HG03571 (cell line): ENCODE results near the gene PNMA8B.
"Not testable (repeated sequence)": the region's sequence is repeated elsewhere in the genome, so short reads cannot be mapped to it uniquely, and the experiment has no call there.

ENCODE experiments used
- ATAC-seq: cut with Tn5 transposase; IDR thresholded peaks from one replicate; pipeline ENCODE4 v1.9.1; 2021; ENCODE audit not compliant: unreplicated experiment

PNMA8B gene

DNA sequence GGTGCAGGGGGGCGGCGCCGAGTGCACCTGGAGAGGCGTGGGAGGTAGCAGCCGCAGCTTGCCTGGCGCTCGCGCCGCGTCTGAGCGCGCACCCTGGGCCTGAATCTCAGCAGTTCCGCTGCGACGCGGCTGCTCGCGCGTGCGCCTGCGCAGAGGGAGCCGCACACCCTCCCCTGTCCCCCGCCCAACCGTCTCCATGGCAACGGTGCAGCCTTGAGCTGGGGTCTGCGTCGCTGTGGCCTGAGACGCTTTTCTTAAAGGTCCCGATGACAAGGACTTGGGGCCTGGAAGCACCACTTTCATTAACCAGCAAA is at the start of gene PNMA8B:
Gene PNMA8B, minus strand, starts transcription at position 82 of the 314 bp plus-strand sequence. CDS start 402 bp downstream, outside the sequence.
- no peak for ATAC-seq

DNA sequence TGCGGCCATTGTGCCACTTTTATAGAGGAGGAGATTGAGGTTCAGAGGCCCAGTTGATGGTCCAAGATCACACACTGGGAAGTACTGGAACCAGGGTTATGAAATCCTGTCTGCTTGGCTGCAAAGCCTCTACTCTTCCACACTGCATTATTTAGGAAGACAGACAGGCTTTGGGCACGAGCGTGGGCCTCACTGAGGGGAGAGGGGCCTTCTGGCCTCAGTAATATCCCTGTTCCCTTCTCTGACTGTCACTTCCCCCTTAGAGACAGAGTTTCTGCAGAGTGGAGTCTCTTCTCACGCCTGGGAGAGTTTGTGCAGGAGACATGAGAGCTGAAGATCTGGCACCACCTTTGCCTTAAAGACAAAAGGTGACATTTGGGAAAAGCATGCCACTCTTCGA is 49.0 kb upstream of the PNMA8B start:
- no peak for ATAC-seq

- no peak for ATAC-seq
Measured at GRCh38 chr19:46542428-46543230, 47.0 kb upstream of the PNMA8B start.

DNA sequence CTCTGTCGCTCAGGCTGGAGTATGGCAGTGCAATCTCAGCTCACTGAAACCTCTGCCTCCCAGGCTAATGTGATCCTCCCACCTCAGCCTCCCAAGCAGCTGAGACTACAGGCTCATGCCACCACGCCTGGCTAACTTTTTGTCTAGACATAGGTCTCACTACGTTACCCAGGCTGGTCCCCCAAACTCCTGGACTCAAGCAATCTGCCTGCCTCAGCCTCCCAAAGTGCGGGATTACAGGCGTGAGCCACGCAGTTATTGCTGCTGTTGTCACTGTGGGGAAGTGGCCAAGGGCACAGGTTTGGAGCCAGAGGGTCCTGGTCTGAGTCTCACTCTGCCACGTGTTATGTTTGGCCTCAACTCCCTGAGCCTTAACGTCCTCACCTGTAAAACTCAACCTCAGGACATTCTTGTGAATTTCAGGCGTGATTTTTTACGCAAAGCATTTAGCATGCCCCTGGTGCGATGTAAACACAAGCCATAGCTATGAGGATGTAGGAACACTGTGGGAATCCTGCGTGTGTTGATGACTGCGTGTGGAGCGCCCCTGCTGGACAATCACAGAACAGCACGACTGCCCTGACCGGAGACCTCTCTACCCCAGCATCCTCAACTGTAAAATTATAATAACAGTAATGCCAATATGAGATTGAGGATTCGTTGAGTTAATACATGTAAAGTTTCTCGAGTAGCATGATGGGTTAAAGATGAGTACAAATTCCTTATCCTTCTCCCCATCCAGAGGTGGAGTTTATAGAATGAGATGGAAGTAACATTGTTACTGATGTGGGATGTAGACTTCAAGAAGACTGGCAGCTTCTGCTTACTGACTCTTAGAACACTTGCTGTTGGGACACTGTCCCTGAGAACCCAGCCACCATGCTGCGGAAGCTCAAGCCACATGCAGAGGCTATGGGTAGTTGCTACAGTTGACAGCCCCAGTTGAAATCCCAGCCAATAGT is 41.8 kb upstream of the PNMA8B start:
- ATAC-seq, result no peak

GRCh38 chr19:46536391-46536790 is 40.7 kb upstream of the PNMA8B start:
- ATAC-seq, result no peak

GRCh38 chr19:46533621-46534081 is 38.0 kb upstream of the PNMA8B start:
- no peak for ATAC-seq

GRCh38 chr19:46533078-46533620 is 37.5 kb upstream of the PNMA8B start:
- ATAC-seq, result no peak

- ATAC-seq, result no peak
Measured at GRCh38 chr19:46530636-46531035, 35.0 kb upstream of the PNMA8B start.

DNA sequence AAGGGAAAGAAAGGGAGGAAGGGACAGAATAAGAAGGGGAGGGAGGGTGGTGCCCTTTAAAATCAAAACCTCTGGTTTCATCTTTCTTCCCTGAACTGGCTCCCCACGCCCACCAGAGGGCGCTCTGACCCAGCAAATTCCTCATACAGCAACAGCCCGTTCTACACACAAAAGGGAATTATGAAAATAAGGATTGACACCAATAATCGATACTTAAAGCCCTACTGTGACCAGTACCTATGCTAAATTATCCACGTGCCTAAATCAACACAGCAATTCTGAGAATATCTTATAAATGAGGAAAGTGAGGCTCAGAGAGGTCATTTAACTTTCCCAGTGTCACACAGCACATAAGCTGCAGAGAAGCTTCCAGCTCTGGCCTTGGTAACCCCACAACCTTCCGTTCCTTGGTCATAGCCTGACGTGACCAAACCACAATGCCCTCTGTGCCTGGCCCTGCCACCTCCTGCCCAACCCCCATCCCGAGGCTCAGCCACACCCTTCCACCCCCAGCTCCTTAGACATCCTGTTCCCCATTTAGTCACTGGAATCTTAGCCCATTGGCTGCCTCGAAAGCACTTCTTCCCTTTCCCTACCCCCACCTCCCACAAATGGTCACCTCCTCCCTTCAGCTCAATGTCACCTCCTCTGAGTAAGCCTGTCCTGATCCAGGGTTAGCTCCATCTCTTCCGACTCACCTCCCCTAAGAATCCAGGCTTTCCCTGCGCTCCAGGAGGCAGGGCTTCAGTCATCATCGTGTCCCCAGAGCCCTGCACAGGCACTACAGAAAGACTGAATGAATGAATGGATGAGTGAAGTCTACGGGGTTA is 34.2 kb upstream of the PNMA8B start:
- no peak for ATAC-seq

DNA sequence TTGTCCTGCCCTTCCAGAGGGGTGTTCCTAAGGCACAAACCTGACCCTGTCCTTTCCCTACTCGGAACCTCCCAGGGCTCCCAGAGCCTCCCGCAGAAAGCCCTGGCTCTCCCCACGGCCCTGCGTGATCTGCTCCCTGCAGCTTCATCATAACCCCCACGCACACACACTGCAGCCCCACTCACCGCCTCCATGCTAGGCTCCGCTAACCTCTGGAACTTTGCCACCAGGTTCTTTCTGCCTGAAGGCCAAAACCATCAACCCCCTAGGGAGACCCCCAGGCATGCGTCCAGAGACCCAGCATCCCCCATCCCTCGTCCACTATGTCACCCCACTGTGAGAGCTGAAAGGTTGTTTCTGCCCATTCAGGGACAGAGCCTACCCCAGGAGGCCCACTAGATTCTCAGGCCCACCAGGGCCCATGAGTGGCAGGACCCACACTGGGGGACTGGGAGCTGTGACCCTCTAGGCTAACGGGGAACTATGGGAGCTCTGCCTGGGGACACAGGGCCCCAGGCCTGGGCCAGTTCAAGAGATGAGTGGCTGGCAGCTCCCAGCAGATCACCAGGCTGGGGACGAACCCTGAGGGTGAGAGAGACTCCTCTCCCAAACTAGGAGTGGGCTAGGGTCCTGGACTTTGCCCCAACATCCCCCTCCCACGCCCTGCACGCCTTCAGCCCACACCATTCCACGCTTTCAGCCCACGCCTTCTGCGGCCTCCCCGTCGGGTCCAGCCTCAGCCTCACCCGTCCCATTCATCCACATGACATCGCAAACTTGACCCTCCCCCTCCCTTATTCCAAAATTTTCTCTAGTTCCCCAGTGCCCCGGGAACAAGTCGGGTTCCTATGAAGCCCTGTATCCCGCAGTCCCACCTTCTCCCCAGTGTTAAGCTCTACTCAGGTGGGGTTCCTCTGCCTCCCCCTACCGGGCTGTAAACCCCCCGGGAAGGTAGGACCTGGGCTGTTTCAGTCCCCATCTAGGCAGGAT is 33.2 kb upstream of the PNMA8B start:
- ATAC-seq, result no peak

- not testable (repeated sequence) for ATAC-seq
Measured at GRCh38 chr19:46526801-46527200, 31.1 kb upstream of the PNMA8B start.

DNA sequence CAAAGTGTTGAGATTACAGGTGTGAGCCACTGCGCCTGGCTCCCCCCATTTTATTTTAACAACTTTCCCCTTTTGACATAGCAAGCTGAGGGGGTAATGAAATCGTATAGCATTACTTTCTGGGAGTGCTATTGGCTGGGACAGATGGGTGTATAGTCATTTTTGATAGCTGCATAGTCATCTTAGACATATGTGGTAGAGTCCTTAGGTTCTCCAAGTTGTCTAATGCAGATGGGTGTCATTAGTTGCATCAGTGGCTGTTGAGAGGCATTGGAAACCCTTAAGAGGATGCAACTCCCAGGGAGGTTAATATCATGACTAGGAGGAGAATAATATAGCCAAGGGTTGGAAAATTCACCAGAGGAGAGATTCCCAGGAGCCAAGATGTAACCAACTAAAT is 28.6 kb upstream of the PNMA8B start:
- ATAC-seq, result no peak

DNA sequence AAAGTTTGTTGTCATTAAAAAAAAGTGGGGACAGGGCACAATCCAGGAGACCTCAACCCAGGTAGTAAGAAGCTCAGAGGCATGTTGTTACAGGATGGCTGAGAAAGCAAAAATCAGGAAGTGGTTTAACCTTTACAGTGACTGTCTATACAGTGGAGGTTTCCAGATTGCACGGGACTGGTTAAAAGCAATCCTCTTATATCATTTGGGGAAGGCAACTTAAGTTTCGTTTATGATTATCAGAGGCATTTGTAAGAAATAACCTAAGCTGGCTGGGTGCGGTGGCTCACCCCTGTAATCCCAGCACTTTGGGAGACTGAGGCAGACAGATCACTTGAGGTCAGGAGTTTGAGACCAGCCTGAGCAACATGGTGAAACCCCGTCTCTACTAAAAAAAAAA is 27.3 kb upstream of the PNMA8B start:
- not testable (repeated sequence) for ATAC-seq

DNA sequence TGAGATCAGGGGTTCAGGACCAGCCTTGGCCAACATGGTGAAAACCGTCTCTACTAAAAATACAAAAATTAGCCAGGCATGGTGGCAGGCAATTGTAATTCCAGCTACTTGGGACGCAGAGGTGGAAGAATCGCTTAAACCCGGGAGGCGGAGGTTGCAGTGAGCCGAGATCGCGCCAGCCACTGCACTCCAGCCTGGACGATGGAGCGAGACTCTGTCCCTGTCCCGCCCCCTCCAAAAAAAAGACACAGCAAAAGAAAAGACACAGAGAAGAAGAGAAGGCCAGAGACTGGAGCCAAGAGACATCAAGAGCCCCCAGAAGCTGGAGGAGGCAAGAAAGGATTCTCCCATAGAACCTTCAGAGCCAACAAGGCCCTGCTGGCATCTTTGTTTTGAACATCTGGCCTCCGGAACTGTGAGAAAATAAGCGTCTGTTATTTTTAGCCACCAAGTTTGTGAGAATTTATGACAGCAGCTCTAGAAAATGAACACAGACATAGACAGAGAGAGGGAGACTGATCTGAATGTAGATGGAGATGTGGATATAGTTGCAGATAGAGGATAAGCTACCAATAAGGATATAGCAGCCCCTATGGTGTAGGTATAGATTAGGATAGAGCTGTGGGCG is 25.7 kb upstream of the PNMA8B start:
- ATAC-seq, result no peak

GRCh38 chr19:46520616-46521015 is 24.9 kb upstream of the PNMA8B start:
- no peak for ATAC-seq

DNA sequence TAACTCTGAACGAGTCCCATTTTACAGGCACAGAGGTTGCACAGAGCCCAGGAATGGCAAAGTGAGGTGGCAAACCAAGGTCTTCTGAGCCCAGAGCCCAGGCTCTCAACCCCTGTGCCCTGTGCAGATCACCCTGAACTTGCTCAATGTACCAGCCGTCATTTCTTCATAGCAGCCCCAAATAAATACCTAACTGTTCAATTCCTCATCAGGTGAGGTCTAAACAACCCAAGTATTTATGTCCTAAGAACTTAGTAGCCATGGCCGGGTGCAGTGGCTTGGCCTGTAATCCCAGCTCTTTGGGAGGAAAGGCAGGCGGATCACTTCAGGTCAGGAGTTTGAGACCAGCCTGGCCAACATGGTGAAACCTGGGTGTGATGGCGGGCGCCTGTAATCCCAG is 21.8 kb upstream of the PNMA8B start:
- no peak for ATAC-seq

DNA sequence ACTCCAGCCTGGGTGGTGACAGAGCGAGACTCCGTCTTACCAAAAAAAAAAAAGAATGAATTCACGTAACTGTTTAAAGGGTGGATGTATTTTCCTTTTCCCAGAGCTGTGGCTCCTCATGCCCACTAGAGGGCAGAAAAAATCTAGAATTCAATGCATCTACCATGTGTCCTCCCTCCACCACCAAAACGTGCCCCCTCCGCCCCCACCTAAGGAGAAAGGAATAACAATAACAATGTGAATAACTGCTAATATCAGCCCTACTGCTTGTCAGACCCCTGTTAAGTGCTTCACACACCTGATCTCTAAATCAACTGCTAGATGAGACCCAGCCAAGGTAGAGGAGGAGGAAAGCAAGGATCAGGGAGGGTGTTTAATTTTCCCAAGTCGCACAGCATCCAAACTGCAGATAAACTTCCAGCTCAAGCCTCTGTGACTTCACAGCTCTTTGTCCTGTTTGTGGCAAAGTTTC is 20.2 kb upstream of the PNMA8B start:
- ATAC-seq, result no peak

GRCh38 chr19:46515290-46515609 is 19.6 kb upstream of the PNMA8B start:
- no peak for ATAC-seq
